Medulla oblongata (tissue), 1 donor: ENCODE measurements around the gene GDI2.
A peak's percentile ranks its signal among the peaks of the same experiment; 100 is the strongest.
"Not testable (repeated sequence)": the region's sequence is repeated elsewhere in the genome, so short reads cannot be mapped to it uniquely, and the experiment has no call there.

Experiments
- DNase-seq: peaks from one replicate; pipeline ENCODE4 v3.0.0-alpha.2; 2015; ENCODE audit errors: extremely low spot score

GDI2 gene

GRCh38 chr10:5827841-5828240, 14.6 kb upstream of the GDI2 start:
- DNase-seq = no peak

- not testable (repeated sequence) for DNase-seq
Observed at GRCh38 chr10:5826511-5826910, 13.3 kb upstream of the GDI2 start.

GRCh38 chr10:5818894-5819293, 5.7 kb upstream of the GDI2 start:
- DNase-seq = no peak

GRCh38 chr10:5818048-5818331, 4.8 kb upstream of the GDI2 start:
- no peak for DNase-seq

GRCh38 chr10:5817322-5818047, 4.3 kb upstream of the GDI2 start:
- DNase-seq = no peak

GRCh38 chr10:5816170-5816569, 2.9 kb upstream of the GDI2 start:
- DNase-seq = no peak

- peak; percentile 26 for DNase-seq
Observed at GRCh38 chr10:5814110-5815107, 1.2 kb upstream of the GDI2 start.

- no peak for DNase-seq
Observed at GRCh38 chr10:5813091-5813340, 218 bp downstream of the GDI2 start.

- DNase-seq = peak; percentile 42
Observed at GRCh38 chr10:5812283-5813090, 747 bp downstream of the GDI2 start.

GRCh38 chr10:5811387-5811821, 1.8 kb downstream of the GDI2 start:
- DNase-seq = peak; percentile 30

GRCh38 chr10:5810225-5810624, 3.0 kb downstream of the GDI2 start:
- no peak for DNase-seq

- DNase-seq = peak; percentile 7
Observed at GRCh38 chr10:5809527-5810154, 3.6 kb downstream of the GDI2 start.

GRCh38 chr10:5808783-5809392, 4.3 kb downstream of the GDI2 start:
- not testable (repeated sequence) for DNase-seq

GRCh38 chr10:5806745-5807144, 6.5 kb downstream of the GDI2 start:
- DNase-seq = no peak

GRCh38 chr10:5805711-5806110, 7.5 kb downstream of the GDI2 start:
- no peak for DNase-seq

GRCh38 chr10:5805260-5805659, 8.0 kb downstream of the GDI2 start:
- no peak for DNase-seq

GRCh38 chr10:5804386-5804785, 8.8 kb downstream of the GDI2 start:
- DNase-seq = no peak

- no peak for DNase-seq
Observed at GRCh38 chr10:5800782-5801181, 12.5 kb downstream of the GDI2 start.

GRCh38 chr10:5794236-5794635, 19.0 kb downstream of the GDI2 start:
- DNase-seq = no peak

GRCh38 chr10:5789626-5790025, 23.6 kb downstream of the GDI2 start:
- no peak for DNase-seq

GRCh38 chr10:5788969-5789368, 24.3 kb downstream of the GDI2 start:
- no peak for DNase-seq

GRCh38 chr10:5783300-5783699, 29.9 kb downstream of the GDI2 start:
- DNase-seq = no peak
